Vagina (tissue), 2 donors: ENCODE data around the gene KIF16B.

Experiments used
- POLR2A ChIP-seq, 2 donors: fragments of 450-650 bp; IDR thresholded peaks; one replicate each; pipeline ENCODE4 v1.6.1; 2017; ENCODE audit warnings: antibody characterized with exemption in 2 of 2, mild to moderate bottlenecking in 2 of 2, moderate library complexity in 2 of 2
- TF ChIP-seq, protein P1 (sequence below), 3 experiments: fragments of 450-650 bp in 2 of 3; fragments of 200-600 bp in 1 of 3; sonication (generic) in 1 of 3; IDR thresholded peaks; one replicate each; pipeline ENCODE4 v1.5.1; 2017 to 2019; ENCODE audit warnings: antibody characterized with exemption in 3 of 3, mild to moderate bottlenecking in 2 of 3, moderate library complexity in 2 of 3

DNA sequence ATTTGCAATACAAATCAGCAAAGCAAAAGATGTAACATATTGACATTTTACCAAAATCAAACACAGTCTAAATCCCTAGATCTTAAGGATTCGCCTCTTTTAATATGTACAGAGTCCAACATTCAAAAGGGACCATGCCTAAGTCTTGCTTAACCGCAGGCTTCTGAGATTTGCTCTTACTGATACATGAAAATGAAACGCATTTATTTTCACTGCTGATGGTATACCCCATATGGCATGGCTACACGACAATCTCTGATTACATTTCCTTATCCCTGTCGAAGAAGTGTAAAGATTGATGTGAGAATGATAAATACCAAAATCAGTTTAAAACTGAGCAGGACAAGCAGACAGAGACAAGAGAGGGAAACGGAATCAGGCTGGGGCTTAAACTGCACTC, 75.4 kb downstream of the KIF16B start:
- TF ChIP-seq, protein P1, sequence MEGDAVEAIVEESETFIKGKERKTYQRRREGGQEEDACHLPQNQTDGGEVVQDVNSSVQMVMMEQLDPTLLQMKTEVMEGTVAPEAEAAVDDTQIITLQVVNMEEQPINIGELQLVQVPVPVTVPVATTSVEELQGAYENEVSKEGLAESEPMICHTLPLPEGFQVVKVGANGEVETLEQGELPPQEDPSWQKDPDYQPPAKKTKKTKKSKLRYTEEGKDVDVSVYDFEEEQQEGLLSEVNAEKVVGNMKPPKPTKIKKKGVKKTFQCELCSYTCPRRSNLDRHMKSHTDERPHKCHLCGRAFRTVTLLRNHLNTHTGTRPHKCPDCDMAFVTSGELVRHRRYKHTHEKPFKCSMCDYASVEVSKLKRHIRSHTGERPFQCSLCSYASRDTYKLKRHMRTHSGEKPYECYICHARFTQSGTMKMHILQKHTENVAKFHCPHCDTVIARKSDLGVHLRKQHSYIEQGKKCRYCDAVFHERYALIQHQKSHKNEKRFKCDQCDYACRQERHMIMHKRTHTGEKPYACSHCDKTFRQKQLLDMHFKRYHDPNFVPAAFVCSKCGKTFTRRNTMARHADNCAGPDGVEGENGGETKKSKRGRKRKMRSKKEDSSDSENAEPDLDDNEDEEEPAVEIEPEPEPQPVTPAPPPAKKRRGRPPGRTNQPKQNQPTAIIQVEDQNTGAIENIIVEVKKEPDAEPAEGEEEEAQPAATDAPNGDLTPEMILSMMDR (IDR thresholded peaks at IDR 0.05): no peak
- no peak for TF ChIP-seq POLR2A (IDR thresholded peaks at IDR 0.05)
